Mesendoderm (in vitro differentiated cells): ENCODE results near the gene ANKS1B.

ENCODE experiments used
- DNase-seq: peaks from one replicate; pipeline ENCODE4 v3.0.0; 2013
- H2AK5ac ChIP-seq: 2 replicates; pipeline ENCODE4 v1.6.1; 2013; ENCODE audit warnings: low read length, inconsistent platforms
- H2BK120ac ChIP-seq: 2 replicates; pipeline ENCODE4 v1.6.1; 2013; ENCODE audit warnings: low read depth, mild to moderate bottlenecking, low read length, moderate library complexity, mixed read lengths
- H2BK15ac ChIP-seq: replicated peaks from 2 replicates; pipeline ENCODE4 v1.6.1; 2013; ENCODE audit warnings: low read depth, mild to moderate bottlenecking, moderate library complexity
- H2BK5ac ChIP-seq: 2 replicates; pipeline ENCODE4 v1.6.1; 2013; ENCODE audit warnings: low read length, inconsistent platforms
- H3K18ac ChIP-seq: 2 replicates; pipeline ENCODE4 v1.6.1; 2013; ENCODE audit warnings: mild to moderate bottlenecking, low read length, mixed read lengths
- H3K23ac ChIP-seq: one replicate; pipeline ENCODE4 v1.6.1; 2013; ENCODE audit warnings: low read length
- H3K27ac ChIP-seq: 2 replicates; pipeline ENCODE4 v1.5.1; 2013; ENCODE audit warnings: low read depth, mild to moderate bottlenecking, inconsistent platforms, low read length, moderate library complexity
- H3K27me3 ChIP-seq: 2 replicates; pipeline ENCODE4 v1.6.1; 2013; ENCODE audit warnings: low read length, control low read depth, mild to moderate bottlenecking, inconsistent platforms; ENCODE audit not compliant: insufficient read depth, poor library complexity
- H3K36me3 ChIP-seq: 2 replicates; pipeline ENCODE4 v1.6.1; 2013; ENCODE audit warnings: low read length, inconsistent platforms; ENCODE audit not compliant: control insufficient read depth, insufficient read depth
- H3K4ac ChIP-seq: one replicate; pipeline ENCODE4 v1.6.1; 2013; ENCODE audit warnings: low read depth, mild to moderate bottlenecking, low read length, moderate library complexity
- H3K4me1 ChIP-seq: 2 replicates; pipeline ENCODE4 v1.6.1; 2013; ENCODE audit warnings: low read depth, low read length, inconsistent platforms; ENCODE audit not compliant: control insufficient read depth
- H3K4me2 ChIP-seq: 2 replicates; pipeline ENCODE4 v1.6.1; 2013; ENCODE audit warnings: low read length
- H3K4me3 ChIP-seq: 2 replicates; pipeline ENCODE4 v1.5.1; 2013; ENCODE audit warnings: mild to moderate bottlenecking, low read length
- H3K56ac ChIP-seq: one replicate; pipeline ENCODE4 v1.6.1; 2013; ENCODE audit warnings: low read length
- H3K79me1 ChIP-seq: 2 replicates; pipeline ENCODE4 v1.6.1; 2013; ENCODE audit warnings: low read length, inconsistent platforms
- H3K79me2 ChIP-seq: 2 replicates; pipeline ENCODE4 v1.6.1; 2013; ENCODE audit warnings: mild to moderate bottlenecking, low read length; ENCODE audit not compliant: control insufficient read depth, insufficient read depth
- H3K9ac ChIP-seq: 2 replicates; pipeline ENCODE4 v1.6.1; 2013; ENCODE audit warnings: low read length, inconsistent platforms
- H4K5ac ChIP-seq: one replicate; pipeline ENCODE4 v1.6.1; 2013; ENCODE audit warnings: low read length
- H4K8ac ChIP-seq: one replicate; pipeline ENCODE4 v1.6.1; 2013; ENCODE audit warnings: low read depth, mild to moderate bottlenecking, control low read depth, low read length, moderate library complexity
- WGBS: extraction: QIAGEN DNeasy Blood & Tissue Kit; methylation state at CpG from one replicate; pipeline ENCODE4 v1.1.7; 2013; ENCODE audit warnings: low lambda C conversion rate, missing lambda C conversion rate; ENCODE audit not compliant: insufficient coverage; ENCODE audit errors: extremely low coverage; 5-methylcytosine and 5-hydroxymethylcytosine counted together

Gene ANKS1B

DNA sequence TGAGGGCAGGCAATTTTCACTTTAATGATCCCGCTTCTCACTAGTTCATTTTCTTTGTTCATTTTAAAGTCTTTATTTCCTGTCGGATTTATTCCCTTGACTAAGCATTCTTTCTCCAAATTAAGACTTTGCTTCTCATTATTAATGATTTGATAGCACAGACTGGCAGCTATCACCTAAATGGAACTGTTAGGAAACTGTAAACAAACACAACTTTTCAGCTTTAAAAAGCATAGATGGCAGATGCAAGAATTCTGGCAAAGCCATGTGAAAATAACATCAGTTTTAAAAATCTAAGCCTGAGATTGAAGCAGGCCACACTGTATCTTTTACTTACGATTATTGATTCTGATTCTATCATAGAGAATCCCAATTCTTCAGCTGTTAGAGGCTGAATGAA is 225.7 kb downstream of the ANKS1B start:
- H2BK5ac ChIP-seq = no peak overlapping the region
- H2BK15ac ChIP-seq = no peak overlapping the region
- no peak overlapping the region for H2BK120ac ChIP-seq
- no peak for DNase-seq
- H3K4me3 ChIP-seq = no peak overlapping the region
- no CpG with 5 or more reads among the region's 3 CpGs for WGBS
- no peak overlapping the region for H2AK5ac ChIP-seq
- H3K27me3 ChIP-seq = no peaks in the 10 kb centered on the region
- H3K27ac ChIP-seq = no peak overlapping the region
- H3K23ac ChIP-seq = no peak overlapping the region
- H3K4me1 ChIP-seq = no peaks in the 10 kb centered on the region
- no peaks in the 10 kb centered on the region for H3K36me3 ChIP-seq
- H3K4me2 ChIP-seq = no peak overlapping the region
- no peak overlapping the region for H3K4ac ChIP-seq
- H3K18ac ChIP-seq = no peak overlapping the region
- H3K9ac ChIP-seq = no peak overlapping the region
- H4K5ac ChIP-seq = no peak overlapping the region
- no peak overlapping the region for H4K8ac ChIP-seq
- H3K79me1 ChIP-seq = no peaks in the 10 kb centered on the region
- H3K79me2 ChIP-seq = no peaks in the 10 kb centered on the region
- H3K56ac ChIP-seq = no peak overlapping the region

DNA sequence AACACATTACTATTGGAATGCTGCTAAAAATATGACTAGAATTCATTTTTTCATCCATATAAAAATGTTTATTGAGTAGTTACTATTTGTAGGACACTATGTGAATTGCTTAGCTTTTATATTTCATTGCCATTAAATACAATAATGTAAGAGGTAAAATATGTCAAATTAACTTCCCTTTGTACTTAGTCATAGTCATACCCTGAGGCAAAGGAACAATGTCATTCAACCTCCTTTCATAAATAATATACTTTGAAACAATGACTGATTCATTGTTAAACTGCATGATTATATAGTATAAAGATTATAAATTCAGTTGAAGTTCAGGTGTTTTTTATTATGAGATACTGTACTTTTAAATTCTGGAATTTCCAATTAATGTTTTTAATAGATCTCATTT is 232.0 kb downstream of the ANKS1B start:
- Histone ChIP-seq H3K27ac (no peak overlapping the region), H3K23ac (no peak overlapping the region), H2BK120ac (no peak overlapping the region), H4K5ac (no peak overlapping the region), H3K9ac (no peak overlapping the region), H2AK5ac (no peak overlapping the region), H3K27me3 (no peaks in the 10 kb centered on the region), H3K4me3 (no peak overlapping the region), H2BK15ac (no peak overlapping the region), H3K36me3 (no peaks in the 10 kb centered on the region), H3K56ac (no peak overlapping the region), H3K18ac (no peak overlapping the region), H4K8ac (no peak overlapping the region), H3K4ac (no peak overlapping the region), H3K4me1 (no peaks in the 10 kb centered on the region), H3K4me2 (no peak overlapping the region), H3K79me2 (no peaks in the 10 kb centered on the region), H3K79me1 (no peaks in the 10 kb centered on the region), H2BK5ac (no peak overlapping the region)
- no peak for DNase-seq

DNA sequence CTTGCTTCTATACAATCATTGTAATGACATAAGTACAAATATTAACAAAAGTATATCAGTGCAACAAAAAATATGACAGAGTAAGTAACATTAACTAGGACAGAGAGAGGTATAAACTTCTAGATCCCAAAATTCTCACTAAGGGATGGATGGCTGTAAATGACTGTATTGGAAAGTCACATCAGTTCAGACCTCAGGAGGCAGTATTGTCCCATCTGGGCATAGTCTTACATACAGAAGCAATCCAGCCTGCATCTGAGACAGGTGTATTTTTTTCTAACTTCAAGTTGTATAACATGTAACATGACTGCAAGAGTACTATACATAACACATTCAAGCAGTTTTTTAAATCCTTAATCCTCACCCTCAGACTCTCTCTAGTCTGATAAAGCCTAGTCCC is 238.2 kb downstream of the ANKS1B start:
- no peak overlapping the region for H3K4me3 ChIP-seq
- H4K8ac ChIP-seq = no peak overlapping the region
- no peak overlapping the region for H2BK5ac ChIP-seq
- H3K4me1 ChIP-seq = no peaks in the 10 kb centered on the region
- no peaks in the 10 kb centered on the region for H3K36me3 ChIP-seq
- H3K79me1 ChIP-seq = no peaks in the 10 kb centered on the region
- no peak overlapping the region for H4K5ac ChIP-seq
- H2BK120ac ChIP-seq = no peak overlapping the region
- H3K4me2 ChIP-seq = no peak overlapping the region
- H3K4ac ChIP-seq = no peak overlapping the region
- no peak overlapping the region for H2BK15ac ChIP-seq
- H3K79me2 ChIP-seq = no peaks in the 10 kb centered on the region
- no peak overlapping the region for H3K23ac ChIP-seq
- H3K27me3 ChIP-seq = no peaks in the 10 kb centered on the region
- no peak overlapping the region for H3K18ac ChIP-seq
- no peak overlapping the region for H3K56ac ChIP-seq
- no peak overlapping the region for H2AK5ac ChIP-seq
- H3K9ac ChIP-seq = no peak overlapping the region
- no peak overlapping the region for H3K27ac ChIP-seq
- DNase-seq = peak; percentile 24

DNA sequence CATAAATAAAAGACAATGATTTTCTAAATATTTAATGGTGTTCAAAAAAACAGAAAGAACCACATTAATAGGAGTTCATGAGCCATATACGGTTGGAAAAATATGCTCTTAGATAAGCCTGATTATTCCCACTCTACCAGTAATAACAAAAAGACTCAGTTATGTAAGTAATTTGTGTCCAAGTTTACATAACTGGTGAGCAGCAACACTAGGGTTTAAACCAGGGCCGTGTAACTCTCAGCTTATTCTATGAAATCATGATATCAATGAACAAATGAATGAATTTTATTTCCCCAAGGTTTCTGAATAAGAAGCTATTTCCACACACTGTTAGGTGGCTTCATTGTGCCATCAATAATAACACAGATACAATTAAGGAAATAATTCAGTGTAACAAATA is 238.8 kb downstream of the ANKS1B start:
- Histone ChIP-seq H3K23ac (no peak overlapping the region), H3K79me1 (no peaks in the 10 kb centered on the region), H4K8ac (no peak overlapping the region), H2BK5ac (no peak overlapping the region), H3K4me1 (no peaks in the 10 kb centered on the region), H2BK120ac (no peak overlapping the region), H3K27ac (no peak overlapping the region), H3K4ac (no peak overlapping the region), H3K4me3 (no peak overlapping the region), H3K9ac (no peak overlapping the region), H3K4me2 (no peak overlapping the region), H3K56ac (no peak overlapping the region), H3K36me3 (no peaks in the 10 kb centered on the region), H2BK15ac (no peak overlapping the region), H3K27me3 (no peaks in the 10 kb centered on the region), H3K79me2 (no peaks in the 10 kb centered on the region), H3K18ac (no peak overlapping the region), H2AK5ac (no peak overlapping the region), H4K5ac (no peak overlapping the region)
- WGBS = no CpG with 5 or more reads among the region's 2 CpGs
- DNase-seq = no peak

DNA sequence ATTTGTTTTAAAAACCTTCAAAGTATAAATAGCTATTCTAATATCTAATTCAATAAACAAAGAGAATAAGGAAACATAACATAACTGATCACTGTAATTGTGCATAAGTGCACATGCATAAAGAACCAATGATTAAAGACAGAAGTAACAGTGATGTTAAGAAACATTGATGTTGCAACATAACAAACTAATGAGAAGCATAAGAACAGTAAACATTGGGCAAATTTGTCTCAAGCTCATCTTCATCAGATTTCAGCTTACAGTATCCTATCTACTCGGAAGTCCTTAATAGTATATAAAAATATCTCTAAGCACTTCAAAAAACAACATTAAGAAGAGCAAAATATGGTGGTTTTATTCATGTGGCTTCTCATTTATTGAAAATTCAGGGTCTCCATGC is 239.6 kb downstream of the ANKS1B start:
- Histone ChIP-seq H3K56ac (no peak overlapping the region), H3K27ac (no peak overlapping the region), H3K27me3 (no peaks in the 10 kb centered on the region), H3K9ac (no peak overlapping the region), H3K79me2 (no peaks in the 10 kb centered on the region), H3K79me1 (no peaks in the 10 kb centered on the region), H3K4ac (no peak overlapping the region), H3K23ac (no peak overlapping the region), H3K4me2 (no peak overlapping the region), H4K5ac (no peak overlapping the region), H2BK120ac (no peak overlapping the region), H3K4me1 (no peaks in the 10 kb centered on the region), H2AK5ac (no peak overlapping the region), H3K36me3 (no peaks in the 10 kb centered on the region), H3K4me3 (no peak overlapping the region), H2BK5ac (no peak overlapping the region), H4K8ac (no peak overlapping the region), H3K18ac (no peak overlapping the region), H2BK15ac (no peak overlapping the region)
- WGBS = no CpG with 5 or more reads among the region's 1 CpG
- DNase-seq = no peak

DNA sequence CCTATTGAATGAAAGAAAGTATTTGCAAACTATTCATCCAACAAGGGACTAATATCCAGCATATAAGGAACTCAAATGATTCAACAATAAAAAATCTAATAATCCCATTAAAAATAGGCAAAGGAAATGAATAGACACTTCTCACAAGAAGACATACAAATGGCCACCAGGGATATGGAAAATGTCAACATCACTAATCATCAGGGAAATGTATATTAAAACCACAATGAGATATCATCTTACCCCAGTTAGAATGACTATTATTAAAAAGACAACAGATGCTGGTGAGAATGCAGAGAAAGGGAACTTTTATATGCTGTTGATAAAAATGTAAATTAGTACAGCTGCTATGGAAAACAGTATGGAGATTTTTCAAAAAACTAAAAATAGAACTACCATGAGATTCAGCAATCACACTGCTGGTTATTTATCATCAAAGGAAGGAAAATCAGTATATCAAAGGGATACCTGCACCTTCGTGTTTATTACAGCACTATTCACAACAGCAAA is 247.9 kb downstream of the ANKS1B start:
- Histone ChIP-seq H2BK120ac (no peak overlapping the region), H4K5ac (no peak overlapping the region), H3K36me3 (no peaks in the 10 kb centered on the region), H2AK5ac (no peak overlapping the region), H3K23ac (no peak overlapping the region), H3K4me1 (peaks cover 3% of the 10 kb centered on the region), H2BK15ac (no peak overlapping the region), H3K4ac (no peak overlapping the region), H3K27me3 (no peaks in the 10 kb centered on the region), H2BK5ac (no peak overlapping the region), H3K4me3 (no peak overlapping the region), H3K79me1 (no peaks in the 10 kb centered on the region), H3K56ac (no peak overlapping the region), H3K79me2 (no peaks in the 10 kb centered on the region), H4K8ac (no peak overlapping the region), H3K18ac (no peak overlapping the region), H3K27ac (no peak overlapping the region), H3K9ac (no peak overlapping the region), H3K4me2 (no peak overlapping the region)
- no peak for DNase-seq
- no CpG with 5 or more reads among the region's 1 CpG for WGBS
